Loucy (cell line): ENCODE results near the gene PICK1.

Source experiments
- H2AFZ ChIP-seq: fragments of 200-600 bp; sonication (generic); 2 replicates; pipeline ENCODE4 v1.6.0; 2016; ENCODE audit warnings: antibody characterized with exemption, mild to moderate bottlenecking, low read length, moderate library complexity
- H3F3A ChIP-seq: fragments of 200-600 bp; 2 replicates; pipeline ENCODE4 v1.6.0; 2016; ENCODE audit warnings: antibody characterized with exemption, low read depth, mild to moderate bottlenecking
- H3K27me3 ChIP-seq: fragments of 200-600 bp; sonication (generic); 2 replicates; pipeline ENCODE4 v1.6.1; 2014; ENCODE audit warnings: low read length, mild to moderate bottlenecking; ENCODE audit not compliant: insufficient read depth, poor library complexity, severe bottlenecking
- H3K36me3 ChIP-seq: fragments of 200-600 bp; sonication (generic); 2 replicates; pipeline ENCODE4 v1.6.1; 2016; ENCODE audit warnings: low read length; ENCODE audit not compliant: insufficient read depth
- H3K4me1 ChIP-seq: fragments of 200-600 bp; sonication (generic); 2 replicates; pipeline ENCODE4 v1.5.1; 2014; ENCODE audit warnings: low read length, mild to moderate bottlenecking; ENCODE audit not compliant: insufficient read depth, poor library complexity, severe bottlenecking
- H3K4me2 ChIP-seq: fragments of 200-600 bp; sonication (generic); 2 replicates; pipeline ENCODE4 v1.6.0; 2014; ENCODE audit warnings: antibody characterized with exemption, low read length, low read depth, mild to moderate bottlenecking; ENCODE audit not compliant: poor library complexity, severe bottlenecking
- H3K4me3 ChIP-seq: fragments of 200-600 bp; sonication (generic); 2 replicates; pipeline ENCODE4 v1.5.1; 2014; ENCODE audit warnings: low read length, mild to moderate bottlenecking, mixed read lengths; ENCODE audit not compliant: poor library complexity, severe bottlenecking
- H3K79me2 ChIP-seq: fragments of 200-600 bp; sonication (generic); 2 replicates; pipeline ENCODE4 v1.6.1; 2014; ENCODE audit warnings: low read length; ENCODE audit not compliant: insufficient read depth
- H3K9ac ChIP-seq: fragments of 200-600 bp; sonication (generic); 2 replicates; pipeline ENCODE4 v1.6.0; 2014; ENCODE audit warnings: mild to moderate bottlenecking, low read depth, low read length, moderate library complexity; ENCODE audit not compliant: poor library complexity, severe bottlenecking
- H3K9me2 ChIP-seq: fragments of 200-600 bp; sonication (generic); replicated peaks from 2 replicates; pipeline ENCODE4 v1.6.1; 2016; ENCODE audit warnings: low read depth, low read length, mixed read lengths
- H3K9me3 ChIP-seq: fragments of 200-600 bp; sonication (generic); 2 replicates; pipeline ENCODE4 v1.6.1; 2014; ENCODE audit warnings: mild to moderate bottlenecking, antibody characterized with exemption, low read length, low read depth; ENCODE audit not compliant: insufficient read depth
- H4K20me1 ChIP-seq: fragments of 200-600 bp; sonication (generic); 2 replicates; pipeline ENCODE4 v1.6.0; 2014; ENCODE audit warnings: antibody characterized with exemption, low read length, mild to moderate bottlenecking; ENCODE audit not compliant: insufficient read depth, poor library complexity, severe bottlenecking
- CTCF ChIP-seq: fragments of 200-600 bp; sonication (generic); conservative IDR thresholded peaks from 2 replicates; pipeline ENCODE4 v1.5.1; 2014; ENCODE audit warnings: mild to moderate bottlenecking, antibody characterized with exemption, low read length
- EZH2phosphoT487 ChIP-seq: fragments of 200-600 bp; IDR thresholded peaks from 2 replicates; pipeline ENCODE4 v1.6.1; 2018; ENCODE audit warnings: antibody characterized with exemption, mild to moderate bottlenecking, moderate library complexity, borderline replicate concordance

PICK1 gene

GRCh38 chr22:38041760-38042487 lies 15.3 kb upstream of the PICK1 start:
- Histone ChIP-seq H3K79me2 (no peaks in the 10 kb centered on the region), H2AFZ (no peak overlapping the region; the same call in 1 of the 2 replicates), H3K9ac (peak overlapping the region; percentile 22), H3K9me2 (no peaks in the 10 kb centered on the region), H3K27me3 (no peaks in the 10 kb centered on the region), H3K4me1 (peaks cover 14% of the 10 kb centered on the region), H3K9me3 (no peaks in the 10 kb centered on the region), H3F3A (no peaks in the 10 kb centered on the region), H3K36me3 (no peaks in the 10 kb centered on the region), H3K4me3 (no peak overlapping the region), H4K20me1 (no peaks in the 10 kb centered on the region), H3K4me2 (peak overlapping the region; percentile 17)
- no peak for TF ChIP-seq EZH2phosphoT487
- no peak for TF ChIP-seq CTCF

GRCh38 chr22:38042488-38042790 lies 14.8 kb upstream of the PICK1 start:
- Histone ChIP-seq H3K9me2 (no peaks in the 10 kb centered on the region), H3K4me2 (no peak overlapping the region)

GRCh38 chr22:38043151-38044039 lies 13.8 kb upstream of the PICK1 start:
- Histone ChIP-seq H3K9ac (no peak overlapping the region), H3K4me2 (no peak overlapping the region), H3K4me3 (no peak overlapping the region), H3K36me3 (no peaks in the 10 kb centered on the region), H4K20me1 (no peaks in the 10 kb centered on the region), H3K9me3 (no peaks in the 10 kb centered on the region), H2AFZ (no peak overlapping the region), H3K79me2 (no peaks in the 10 kb centered on the region), H3K27me3 (no peaks in the 10 kb centered on the region), H3K4me1 (peaks cover 14% of the 10 kb centered on the region), H3F3A (no peaks in the 10 kb centered on the region), H3K9me2 (no peaks in the 10 kb centered on the region)
- no peak for TF ChIP-seq EZH2phosphoT487
- no peak for TF ChIP-seq CTCF

More at GRCh38 chr22:38042488-38042790, 14.8 kb upstream of the PICK1 start:
- peak overlapping the region; percentile 22 for H3K9ac ChIP-seq
- peaks cover 14% of the 10 kb centered on the region for H3K4me1 ChIP-seq
- no peak overlapping the region for H3K4me3 ChIP-seq
- no peaks in the 10 kb centered on the region for H3K79me2 ChIP-seq
- no peak for TF ChIP-seq EZH2phosphoT487
- TF ChIP-seq CTCF, result no peak
- H3K36me3 ChIP-seq, result no peaks in the 10 kb centered on the region
- no peaks in the 10 kb centered on the region for H3K9me3 ChIP-seq
- no peaks in the 10 kb centered on the region for H3F3A ChIP-seq
- H2AFZ ChIP-seq, result no peak overlapping the region; the same call in 1 of the 2 replicates
- no peaks in the 10 kb centered on the region for H4K20me1 ChIP-seq
- no peaks in the 10 kb centered on the region for H3K27me3 ChIP-seq
